GM18868 (cell line): Measurements from ENCODE around the gene NOL3.

Experiments used
- ATAC-seq: cut with Tn5 transposase; IDR thresholded peaks from one replicate; pipeline ENCODE4 v1.9.1; 2021; ENCODE audit warnings: mild to moderate bottlenecking, moderate library complexity; ENCODE audit not compliant: unreplicated experiment

Gene NOL3

GRCh38 chr16:67169642-67170167 is 633 bp upstream of the NOL3 start:
- no peak for ATAC-seq

- no peak for ATAC-seq
Measured at GRCh38 chr16:67170949-67171649, 761 bp downstream of the NOL3 start.

GRCh38 chr16:67173323-67173722 is 3.0 kb downstream of the NOL3 start:
- ATAC-seq = no peak

GRCh38 chr16:67173808-67174705 is 3.7 kb downstream of the NOL3 start:
- peak; percentile 36 for ATAC-seq

GRCh38 chr16:67174706-67175231 is 4.4 kb downstream of the NOL3 start:
- no peak for ATAC-seq

- no peak for ATAC-seq
Measured at GRCh38 chr16:67176662-67177061, 6.3 kb downstream of the NOL3 start.

- no peak for ATAC-seq
Measured at GRCh38 chr16:67177743-67178699, 7.7 kb downstream of the NOL3 start.

- ATAC-seq = no peak
Measured at GRCh38 chr16:67179421-67180080, 9.2 kb downstream of the NOL3 start.

GRCh38 chr16:67180166-67180565 is 9.8 kb downstream of the NOL3 start:
- no peak for ATAC-seq

GRCh38 chr16:67181346-67181745 is 11.0 kb downstream of the NOL3 start:
- ATAC-seq = no peak

GRCh38 chr16:67182288-67182687 is 11.9 kb downstream of the NOL3 start:
- ATAC-seq = no peak

- no peak for ATAC-seq
Measured at GRCh38 chr16:67183284-67183626, 12.9 kb downstream of the NOL3 start.

GRCh38 chr16:67183627-67184452 is 13.5 kb downstream of the NOL3 start, which contains the start of gene MATCAP1:
MATCAP1 (minus strand) TSS chr16:67183963; CDS start chr16:67180610, 3,353 bp downstream.
- ATAC-seq = peak; percentile 90

- ATAC-seq = no peak
Measured at GRCh38 chr16:67184453-67184994, 14.2 kb downstream of the NOL3 start.

GRCh38 chr16:67184995-67185650 is 14.8 kb downstream of the NOL3 start:
- ATAC-seq = peak; percentile 26

GRCh38 chr16:67185651-67186134 is 15.4 kb downstream of the NOL3 start:
- ATAC-seq = no peak

GRCh38 chr16:67186550-67186950 is 16.2 kb downstream of the NOL3 start:
- ATAC-seq = no peak
